22Rv1 (cell line): Measurements from ENCODE around the gene FOXP1.
"Not testable (repeated sequence)": the region's sequence is repeated elsewhere in the genome, so short reads cannot be mapped to it uniquely, and the experiment has no call there.

Source experiments
- ZFX ChIP-seq: fragments of 450-650 bp; IDR thresholded peaks from 2 replicates; pipeline ENCODE4 v1.6.1; 2017; ENCODE audit warnings: antibody characterized with exemption, borderline replicate concordance
- TF ChIP-seq, protein P1 (sequence below): fragments of 450-650 bp; IDR thresholded peaks from 2 replicates; pipeline ENCODE4 v1.5.1; 2017; ENCODE audit warnings: mild to moderate bottlenecking

GRCh38 chr3:70975981-70976380 is 607.5 kb downstream of the FOXP1 start:
- TF ChIP-seq, protein P1, sequence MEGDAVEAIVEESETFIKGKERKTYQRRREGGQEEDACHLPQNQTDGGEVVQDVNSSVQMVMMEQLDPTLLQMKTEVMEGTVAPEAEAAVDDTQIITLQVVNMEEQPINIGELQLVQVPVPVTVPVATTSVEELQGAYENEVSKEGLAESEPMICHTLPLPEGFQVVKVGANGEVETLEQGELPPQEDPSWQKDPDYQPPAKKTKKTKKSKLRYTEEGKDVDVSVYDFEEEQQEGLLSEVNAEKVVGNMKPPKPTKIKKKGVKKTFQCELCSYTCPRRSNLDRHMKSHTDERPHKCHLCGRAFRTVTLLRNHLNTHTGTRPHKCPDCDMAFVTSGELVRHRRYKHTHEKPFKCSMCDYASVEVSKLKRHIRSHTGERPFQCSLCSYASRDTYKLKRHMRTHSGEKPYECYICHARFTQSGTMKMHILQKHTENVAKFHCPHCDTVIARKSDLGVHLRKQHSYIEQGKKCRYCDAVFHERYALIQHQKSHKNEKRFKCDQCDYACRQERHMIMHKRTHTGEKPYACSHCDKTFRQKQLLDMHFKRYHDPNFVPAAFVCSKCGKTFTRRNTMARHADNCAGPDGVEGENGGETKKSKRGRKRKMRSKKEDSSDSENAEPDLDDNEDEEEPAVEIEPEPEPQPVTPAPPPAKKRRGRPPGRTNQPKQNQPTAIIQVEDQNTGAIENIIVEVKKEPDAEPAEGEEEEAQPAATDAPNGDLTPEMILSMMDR, result not testable (repeated sequence)
- not testable (repeated sequence) for TF ChIP-seq ZFX
